Stomach (tissue), 9 donors: ENCODE measurements around the gene HPN. TPM values are rescaled to one million over a fixed set of nuclear protein-coding genes. Genes with fewer than 3 reads are reported as not detected.

Source experiments
- DNase-seq, 2 donors: peaks; one replicate each; pipeline versions ENCODE4 v3.0.0 to v3.0.0-alpha.2; 2013 to 2019
- H3K27ac ChIP-seq, 5 donors: fragments of 200-600 bp in 4 of 5; sonication (generic) in 4 of 5; one replicate each; pipeline ENCODE4 v1.5.1; 2013 to 2019; ENCODE audit warnings: mild to moderate bottlenecking in 1 of 5, moderate library complexity in 1 of 5
- H3K27me3 ChIP-seq, 3 donors: fragments of 200-600 bp; sonication (generic); one replicate each; pipeline ENCODE4 v1.5.1; 2017 to 2019; ENCODE audit warnings: mixed run types in 1 of 3
- H3K36me3 ChIP-seq, 4 donors: fragments of 200-600 bp; sonication (generic); 1 replicate in 3 of 4; 2 replicates in 1 of 4; pipeline ENCODE4 v1.5.1; 2016 to 2019
- H3K4me1 ChIP-seq, 4 donors: fragments of 200-600 bp; sonication (generic); one replicate each; pipeline ENCODE4 v1.5.1; 2016 to 2019
- H3K4me3 ChIP-seq, 4 donors: fragments of 200-600 bp; sonication (generic) in 3 of 4; one replicate each; pipeline ENCODE4 v1.5.1; 2016 to 2019; ENCODE audit warnings: mild to moderate bottlenecking in 1 of 4
- H3K9me3 ChIP-seq, 4 donors: fragments of 200-600 bp; sonication (generic); one replicate each; pipeline ENCODE4 v1.5.1; 2016 to 2019
- CTCF ChIP-seq, 7 experiments: fragments of 450-650 bp in 4 of 7; fragments of 200-600 bp in 3 of 7; sonication (generic) in 3 of 7; IDR thresholded peaks; one replicate each; pipeline ENCODE4 v1.5.1; 2016 to 2019; ENCODE audit warnings: antibody characterized with exemption in 7 of 7, control low read depth in 2 of 7, mild to moderate bottlenecking in 1 of 7
- EP300 ChIP-seq: sonication (generic); formaldehyde crosslinking; IDR thresholded peaks from one replicate; pipeline ENCODE4 v1.6.1; 2017; ENCODE audit warnings: antibody characterized with exemption
- POLR2A ChIP-seq, 4 donors: fragments of 450-650 bp; IDR thresholded peaks; one replicate each; pipeline ENCODE4 v1.6.1; 2016; ENCODE audit warnings: antibody characterized with exemption in 4 of 4, control low read depth in 2 of 4, mild to moderate bottlenecking in 1 of 4, moderate library complexity in 1 of 4
- POLR2AphosphoS5 ChIP-seq, 3 donors: sonication (generic); formaldehyde crosslinking; IDR thresholded peaks; one replicate each; pipeline ENCODE4 v1.6.1; 2016; ENCODE audit warnings: antibody characterized with exemption in 3 of 3
- WGBS, 5 donors: extraction: QIAGEN DNeasy Blood & Tissue Kit in 3 of 5; methylation state at CpG; one replicate each; pipeline versions ENCODE4 v1.1.5 to v1.1.7; 2013 to 2018; 5-methylcytosine and 5-hydroxymethylcytosine counted together
- intact Hi-C: fragments of 100-400 bp; cut with DNase I; formaldehyde crosslinking; loops from one replicate; pipeline ENCODE4 v1.15.1; 2023; ENCODE audit warnings: low total_unique reads
- polyA plus RNA-seq, 3 donors: library from polyadenylated mRNA; stranded (reverse); fragments of 200-250 nt; gene quantifications; one replicate each; pipeline ENCODE4 v1.2.3, GENCODE V29; 2013
- total RNA-seq, 5 donors: library from RNA; depleted of rRNA; stranded (reverse); fragments of >200 nt; gene quantifications; one replicate each; pipeline versions ENCODE4 v1.1.0 to v1.2.3, GENCODE V29; 2014 to 2016
- donor health status: healthy with polysubstance abuse.
- donor health status: Bipolar disorder and iron deficiency.
- donor health status: healthy.

Gene HPN
- total and polyA plus RNA-seq, 8 donors, result 14.7 to 45.2 (median 28.6) TPM; not detected in 1

- DNase-seq, result no peak
- Histone ChIP-seq H3K36me3 (no peaks in the 10 kb centered on the region), H3K27ac (no peak overlapping the region), H3K4me3 (no peak overlapping the region), H3K9me3 (no peaks in the 10 kb centered on the region), H3K27me3 (no peaks in the 10 kb centered on the region), H3K4me1 (no peaks in the 10 kb centered on the region)
- intact Hi-C loops, result no loop called here
- WGBS, 5 donors, result 76 to 90% (median 86%) methylated on average over 3 of the region's 3 CpGs
- TF ChIP-seq EP300, result no peak
- TF ChIP-seq POLR2AphosphoS5 (IDR thresholded peaks at IDR 0.05), result no peak
- no peak for TF ChIP-seq POLR2A (IDR thresholded peaks at IDR 0.05)
- TF ChIP-seq CTCF (IDR thresholded peaks at IDR 0.05), result no peak
These were observed 42.9 kb downstream of the HPN start for GRCh38 chr19:35084509-35084762.

GRCh38 chr19:35085947-35086346 is 44.4 kb downstream of the HPN start:
- intact Hi-C loops, result no loop called here
- Histone ChIP-seq H3K36me3 (no peaks in the 10 kb centered on the region), H3K27ac (no peak overlapping the region), H3K4me1 (peaks cover 5 to 11% (median 8%) of the 10 kb centered on the region in 4 donors), H3K27me3 (peaks cover 0 to 13% (median 3%) of the 10 kb centered on the region in 3 donors), H3K4me3 (no peak overlapping the region), H3K9me3 (no peaks in the 10 kb centered on the region)
- DNase-seq, result no peak
- WGBS, 5 donors, result 74 to 86% (median 80%) methylated on average over 6 of the region's 6 CpGs
- no peak for TF ChIP-seq CTCF (IDR thresholded peaks at IDR 0.05)

- Histone ChIP-seq H3K36me3 (no peaks in the 10 kb centered on the region), H3K4me3 (no peak overlapping the region), H3K9me3 (no peaks in the 10 kb centered on the region), H3K27me3 (peaks cover 0 to 18% (median 4%) of the 10 kb centered on the region in 3 donors), H3K4me1 (peaks cover 7 to 15% (median 11%) of the 10 kb centered on the region in 4 donors), H3K27ac (no peak overlapping the region)
- TF ChIP-seq POLR2AphosphoS5 (IDR thresholded peaks at IDR 0.05) (no peak), CTCF (IDR thresholded peaks at IDR 0.05) (no peak), POLR2A (IDR thresholded peaks at IDR 0.05) (no peak), EP300 (no peak)
- intact Hi-C loops, result no loop called here
- WGBS, 5 donors, result 73 to 84% (median 78%) methylated on average over 4 to 8 of the region's 8 CpGs
- DNase-seq, result no peak
These were observed 44.9 kb downstream of the HPN start for GRCh38 chr19:35086455-35086854.

GRCh38 chr19:35087393-35087792 is 45.9 kb downstream of the HPN start:
- TF ChIP-seq POLR2AphosphoS5 (IDR thresholded peaks at IDR 0.05), result no peak
- no peak for TF ChIP-seq EP300
- TF ChIP-seq CTCF (IDR thresholded peaks at IDR 0.05), result no peak
- no peak for TF ChIP-seq POLR2A (IDR thresholded peaks at IDR 0.05)
- H3K9me3 ChIP-seq, result no peaks in the 10 kb centered on the region
- DNase-seq, result no peak

More at GRCh38 chr19:35087393-35087792, 45.9 kb downstream of the HPN start:
- no peak overlapping the region for H3K27ac ChIP-seq
- intact Hi-C loops, result no loop called here
- H3K36me3 ChIP-seq, result no peaks in the 10 kb centered on the region
- peaks cover 0 to 18% (median 4%) of the 10 kb centered on the region in 3 donors for H3K27me3 ChIP-seq
- peaks cover 7 to 15% (median 11%) of the 10 kb centered on the region in 4 donors for H3K4me1 ChIP-seq
- no peak overlapping the region for H3K4me3 ChIP-seq
